NOMO-1 treated with dmso at 0.1 percent for 144 hours (cell line): Measurements from ENCODE around the gene GRK1.
A peak's percentile ranks its signal among the peaks of the same experiment; 100 is the strongest.

ENCODE experiments used
- DNase-seq: peaks from one replicate; lab custom pipeline; 2025; ENCODE audit not compliant: unreplicated experiment; lab: John Stamatoyannopoulos, UW

GRK1 gene

DNA sequence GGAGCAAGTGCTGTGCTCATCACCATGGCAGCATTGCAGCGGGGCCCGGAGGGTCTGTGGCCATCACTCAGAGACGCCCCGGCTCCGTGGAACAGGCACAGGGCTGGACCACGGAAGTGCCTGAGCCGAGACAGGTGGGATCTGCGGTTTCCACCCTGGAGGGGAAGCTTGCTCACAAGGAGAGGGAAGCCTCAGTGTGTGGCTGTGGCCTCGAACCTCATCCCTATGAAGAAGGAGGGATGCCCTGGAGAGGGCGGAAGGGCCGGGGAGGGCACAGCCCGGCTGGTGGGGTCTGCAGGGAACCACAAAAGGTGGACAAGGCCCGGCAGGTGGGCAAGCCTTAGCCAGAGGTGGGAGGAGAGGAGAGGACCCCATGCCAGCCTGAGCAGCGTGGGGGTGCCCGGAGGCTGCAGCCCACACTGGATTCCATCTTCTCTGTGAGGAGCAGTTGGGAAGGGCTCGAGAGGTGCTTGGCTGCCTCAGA, 61.6 kb downstream of the GRK1 start:
- DNase-seq: no peak

DNA sequence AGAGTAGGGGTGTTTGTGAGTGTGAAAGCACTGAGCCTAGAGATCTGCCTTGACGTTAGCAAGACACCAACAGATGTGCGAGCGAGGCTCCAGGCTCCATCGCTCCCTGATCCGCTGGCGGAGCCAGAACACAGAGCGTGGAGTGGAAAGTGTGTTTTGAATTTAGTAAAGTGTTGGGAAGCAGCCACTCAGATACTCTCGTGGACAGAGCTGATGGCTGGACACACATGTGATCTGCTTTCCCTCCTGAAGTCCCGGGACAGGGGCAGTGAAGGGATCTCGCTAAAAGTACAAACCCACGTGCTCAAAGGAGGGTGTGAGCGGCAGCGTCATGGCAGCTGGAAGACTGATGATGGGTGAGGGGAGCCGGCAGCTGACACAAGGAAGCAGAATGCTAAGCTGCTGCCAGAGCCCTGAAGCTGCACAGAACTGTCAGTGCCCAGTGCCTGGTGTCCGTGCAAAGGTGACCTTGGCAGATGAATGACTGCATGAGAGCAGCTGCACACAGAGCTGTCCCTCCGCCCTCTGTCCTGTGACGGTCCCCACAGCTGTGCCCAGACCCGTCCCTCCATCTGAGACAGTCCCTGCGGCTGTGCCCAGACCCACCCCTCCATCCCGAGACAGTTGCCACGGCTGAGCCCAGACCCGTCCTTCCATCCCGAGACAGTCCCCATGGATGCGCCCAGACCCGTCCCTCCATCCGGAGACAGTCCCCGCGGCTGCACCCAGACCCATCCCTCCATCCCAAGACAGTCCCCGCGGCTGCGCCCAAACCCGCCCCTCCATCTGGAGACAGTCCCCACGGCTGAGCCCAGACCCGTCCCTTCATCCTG, 62.4 kb downstream of the GRK1 start:
- DNase-seq: no peak

DNA sequence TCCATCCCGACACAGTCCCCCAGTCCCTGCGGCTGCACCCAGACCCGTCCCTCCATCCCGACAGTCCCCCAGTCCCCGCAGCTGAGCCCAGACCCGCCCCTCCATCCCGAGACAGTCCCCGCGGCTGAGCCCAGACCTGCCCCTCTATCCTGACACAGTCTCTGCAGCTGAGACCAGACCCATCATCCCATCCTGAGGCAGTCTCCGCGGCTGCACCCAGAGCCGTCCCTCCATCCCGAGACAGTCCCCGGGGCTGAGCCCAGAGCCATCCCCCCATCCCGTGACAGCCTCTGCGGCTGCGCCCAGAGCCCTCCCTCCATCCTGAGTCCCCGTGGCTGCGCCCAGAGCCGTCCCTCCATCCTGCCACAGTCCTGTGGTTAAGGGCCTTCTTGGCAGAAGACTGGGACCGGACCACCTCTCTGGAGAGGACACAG, 63.3 kb downstream of the GRK1 start:
- no peak for DNase-seq

DNA sequence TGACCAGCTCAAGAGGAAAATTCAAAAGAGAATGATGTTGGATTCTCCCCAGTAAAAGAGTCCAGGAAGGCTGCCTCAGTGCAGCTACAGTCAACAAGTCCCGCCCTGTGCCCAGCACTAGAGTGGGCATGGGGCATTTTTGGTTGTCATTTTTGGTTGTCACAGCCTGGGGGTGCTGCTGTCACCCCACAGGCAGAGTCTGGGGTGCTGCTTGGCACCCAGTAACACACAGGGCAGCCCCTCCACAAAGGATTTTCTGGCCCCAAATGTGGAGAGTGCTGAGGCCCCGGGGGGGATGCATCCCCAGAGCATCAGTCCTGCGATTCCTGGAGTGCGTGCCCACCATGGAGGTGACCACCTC, 63.8 kb downstream of the GRK1 start:
- no peak for DNase-seq

DNA sequence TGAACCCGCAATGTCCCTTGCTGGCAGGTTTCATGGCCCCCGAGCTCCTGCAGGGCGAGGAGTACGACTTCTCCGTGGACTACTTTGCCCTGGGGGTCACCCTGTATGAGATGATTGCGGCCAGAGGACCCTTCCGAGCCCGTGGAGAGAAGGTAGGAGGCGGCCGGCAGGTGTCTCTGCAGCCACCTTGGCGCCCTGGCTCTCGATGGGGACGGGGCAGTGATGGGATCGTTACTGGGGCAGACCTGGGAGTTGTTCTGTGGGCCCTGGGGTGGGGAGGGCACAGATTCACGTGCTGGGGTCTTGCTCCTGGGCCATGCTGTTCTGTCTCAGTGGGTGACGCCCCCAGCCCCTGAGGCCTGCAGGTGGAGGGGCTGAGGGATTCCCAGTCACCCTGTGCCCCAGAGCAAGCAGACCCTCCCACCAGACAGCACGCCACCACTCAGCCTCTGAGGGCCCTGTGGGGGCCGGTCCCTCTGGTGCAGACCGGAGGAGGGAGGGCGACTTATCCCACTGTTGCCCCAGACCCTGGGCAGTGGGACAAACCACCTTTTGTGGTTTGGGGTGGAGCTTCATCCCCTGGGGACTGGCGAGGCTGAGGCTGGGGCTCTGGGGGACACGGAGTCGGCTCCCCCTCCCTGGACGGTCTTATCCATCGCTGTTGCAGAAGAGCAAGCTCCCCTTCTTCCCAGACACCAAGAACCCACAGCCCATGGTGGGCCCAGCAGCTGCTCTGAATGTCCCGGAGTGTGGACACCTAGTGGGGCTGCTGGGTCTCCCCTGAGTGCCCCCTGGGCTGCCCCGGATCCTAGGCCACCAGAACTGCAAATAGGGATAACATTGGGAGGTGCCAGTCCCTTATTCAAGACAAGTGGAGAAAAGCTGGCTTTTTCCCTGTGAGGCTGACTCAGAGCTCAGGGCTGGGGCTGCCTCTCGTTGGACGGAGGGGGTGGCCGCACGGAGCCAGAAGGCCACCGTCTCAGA, 64.5 kb downstream of the GRK1 start:
- DNase-seq: no peak

DNA sequence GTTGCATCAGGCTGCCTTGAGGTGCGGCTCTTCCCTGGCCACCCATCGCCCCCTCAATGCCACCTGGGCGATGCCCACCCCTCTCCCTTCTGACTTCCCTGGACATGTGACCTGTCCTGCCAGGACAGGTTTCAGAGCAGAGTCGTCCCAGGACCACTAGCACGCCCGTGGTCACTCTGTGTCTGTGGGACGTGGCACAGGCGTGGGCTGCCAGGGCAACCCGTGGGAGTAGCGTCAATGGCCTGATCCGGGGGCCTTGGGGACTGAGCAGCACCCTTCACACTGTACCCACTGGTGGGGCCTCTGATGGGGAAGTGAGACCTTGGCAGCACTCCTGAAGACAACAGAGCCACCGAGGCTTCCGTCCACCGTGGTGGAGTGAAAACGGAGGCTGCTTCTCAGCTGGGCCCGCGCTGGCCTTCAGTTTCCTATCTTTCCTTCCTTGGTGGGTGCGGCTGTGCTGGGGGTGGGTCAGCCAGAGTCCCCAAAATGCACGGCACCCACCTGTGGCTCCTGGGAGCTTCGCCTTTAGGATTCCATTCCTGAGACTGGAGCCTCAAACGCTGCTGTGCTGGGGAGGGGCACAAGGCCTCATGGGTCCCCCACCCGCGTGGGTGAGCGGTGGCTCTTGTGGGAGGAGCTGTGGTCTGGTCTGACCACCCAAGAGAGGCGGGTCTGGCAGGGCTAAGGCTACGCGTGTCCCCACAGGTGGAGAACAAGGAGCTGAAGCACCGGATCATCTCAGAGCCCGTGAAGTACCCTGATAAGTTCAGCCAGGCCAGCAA, 65.3 kb downstream of the GRK1 start:
- DNase-seq: peak; percentile 29

DNA sequence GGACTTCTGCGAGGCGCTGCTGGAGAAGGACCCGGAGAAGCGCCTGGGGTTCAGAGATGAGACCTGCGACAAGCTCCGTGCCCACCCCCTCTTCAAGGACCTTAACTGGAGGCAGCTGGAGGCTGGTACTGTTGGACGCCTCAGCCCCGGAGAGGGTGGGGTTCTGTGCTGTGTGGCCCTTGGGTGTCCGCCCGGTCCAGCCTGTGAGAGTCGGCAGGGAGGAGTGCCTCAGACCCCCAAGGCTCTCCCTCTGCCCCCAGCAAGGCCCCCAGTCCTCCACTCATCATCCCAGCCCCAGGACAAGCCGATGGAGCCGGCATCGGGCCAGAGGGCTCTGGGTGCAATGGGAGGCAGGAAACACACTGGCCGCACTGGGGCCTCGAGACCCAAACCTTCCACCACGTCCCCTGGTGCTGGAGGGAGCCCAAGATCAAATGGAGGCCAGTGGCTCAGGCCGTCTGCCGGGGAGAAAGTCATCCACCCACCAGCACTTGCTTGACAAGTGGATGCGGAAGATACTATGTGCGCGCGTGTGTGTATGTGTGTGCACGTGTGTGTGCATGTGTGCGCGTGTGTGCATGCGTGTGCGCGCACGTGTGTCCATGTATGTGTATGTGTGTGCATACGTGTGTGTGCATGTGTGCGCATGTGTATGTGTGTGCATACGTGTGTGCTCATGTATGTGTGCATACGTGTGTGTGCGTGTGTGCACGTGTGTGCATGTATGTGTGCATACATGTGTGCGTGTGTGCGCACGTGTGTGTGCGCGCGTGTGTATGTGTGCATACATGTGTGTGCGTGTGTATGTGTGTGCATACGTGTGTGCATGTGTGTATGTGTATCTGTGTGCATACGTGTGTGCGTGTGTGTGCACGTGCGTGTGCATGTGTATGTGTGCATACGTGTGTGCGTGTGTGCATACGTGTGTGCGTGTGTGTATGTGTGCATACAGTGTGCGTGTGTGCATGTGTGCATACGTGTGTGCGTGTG, 66.2 kb downstream of the GRK1 start:
- DNase-seq: no peak

DNA sequence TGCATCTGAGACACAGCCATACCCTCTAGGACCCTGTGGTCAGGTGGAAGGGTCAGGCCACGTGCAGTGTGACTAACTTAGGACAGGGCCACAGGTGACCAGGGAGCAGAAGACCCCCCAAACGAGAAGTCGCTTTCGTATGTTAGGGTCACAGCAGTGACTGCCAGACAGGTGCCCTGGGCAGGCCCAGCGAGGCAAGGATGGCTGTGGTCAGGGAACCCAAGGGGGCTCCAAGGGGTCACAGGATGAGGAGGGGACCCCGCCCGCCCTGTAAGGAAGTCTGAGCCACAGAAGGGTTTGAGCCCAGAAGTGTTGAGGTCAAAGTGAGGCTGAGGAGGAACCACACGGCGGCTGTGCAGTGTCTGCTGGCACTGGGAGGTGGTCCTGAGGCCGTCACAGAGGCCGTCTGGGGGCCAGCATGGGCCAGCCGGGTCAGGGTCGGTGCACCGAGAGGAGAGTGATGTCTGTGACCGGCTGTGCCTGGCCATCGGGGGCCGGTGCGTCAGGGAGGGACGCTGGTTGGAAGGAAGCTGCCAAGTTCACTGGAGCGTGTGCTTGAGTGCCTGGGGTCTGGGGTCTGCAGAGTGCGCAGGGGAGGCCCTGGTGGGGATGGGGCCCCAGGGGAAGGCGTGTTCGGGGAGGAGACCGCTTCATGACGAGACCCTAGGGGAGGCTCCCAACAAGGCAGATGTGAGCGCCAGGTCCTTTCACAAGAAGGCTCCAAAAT, 67.2 kb downstream of the GRK1 start:
- DNase-seq: no peak

DNA sequence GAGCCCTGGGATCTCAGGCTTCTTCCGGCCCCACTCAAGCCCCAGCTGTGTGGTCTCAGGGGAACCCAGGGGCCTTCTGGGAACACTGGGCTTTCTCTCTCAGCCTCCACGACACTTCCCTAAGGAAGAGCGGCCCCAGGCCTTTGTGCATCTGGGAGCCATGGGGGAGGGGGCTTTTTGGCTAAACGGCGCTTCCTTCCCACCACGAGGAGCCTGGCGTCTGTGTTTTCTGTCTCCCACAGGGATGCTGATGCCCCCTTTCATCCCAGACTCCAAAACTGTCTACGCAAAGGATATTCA, 67.8 kb downstream of the GRK1 start:
- DNase-seq: no peak

DNA sequence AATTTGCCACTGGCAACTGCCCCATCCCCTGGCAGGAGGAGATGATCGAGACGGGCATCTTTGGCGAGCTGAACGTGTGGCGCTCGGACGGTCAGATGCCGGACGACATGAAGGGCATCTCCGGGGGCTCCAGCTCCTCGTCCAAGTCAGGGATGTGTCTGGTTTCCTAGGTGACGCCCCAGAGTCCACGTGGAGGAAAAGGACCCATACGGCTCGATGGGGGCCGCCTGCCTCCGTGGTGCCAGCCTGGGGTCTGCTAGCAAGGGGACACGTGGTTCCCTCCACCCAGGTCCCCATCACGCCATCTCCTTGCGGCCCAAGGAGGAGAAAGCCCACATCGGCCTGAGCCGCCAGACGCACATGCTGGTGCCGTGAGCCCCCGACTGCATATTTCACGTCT, 68.2 kb downstream of the GRK1 start:
- DNase-seq: no peak

DNA sequence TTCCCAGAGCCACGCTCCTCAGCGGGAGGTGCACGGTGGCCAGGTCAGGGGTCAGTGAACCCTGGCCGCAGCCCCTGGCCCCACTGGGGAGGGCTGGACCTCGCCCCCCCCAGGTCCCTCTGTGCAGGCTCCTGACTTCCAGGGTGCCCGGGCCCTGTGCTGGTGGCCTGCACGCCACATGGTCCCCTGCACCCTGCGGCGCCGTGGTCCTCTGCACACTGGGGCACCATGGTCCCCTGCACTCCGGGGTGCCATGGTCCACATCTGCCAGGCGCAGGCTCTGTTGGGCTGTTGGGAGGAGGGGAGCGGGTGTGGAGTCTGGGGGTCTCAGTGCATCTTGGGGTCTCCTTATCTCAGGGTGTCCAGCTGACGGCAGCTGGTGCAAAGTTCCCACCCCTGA, 68.7 kb downstream of the GRK1 start:
- DNase-seq: no peak

DNA sequence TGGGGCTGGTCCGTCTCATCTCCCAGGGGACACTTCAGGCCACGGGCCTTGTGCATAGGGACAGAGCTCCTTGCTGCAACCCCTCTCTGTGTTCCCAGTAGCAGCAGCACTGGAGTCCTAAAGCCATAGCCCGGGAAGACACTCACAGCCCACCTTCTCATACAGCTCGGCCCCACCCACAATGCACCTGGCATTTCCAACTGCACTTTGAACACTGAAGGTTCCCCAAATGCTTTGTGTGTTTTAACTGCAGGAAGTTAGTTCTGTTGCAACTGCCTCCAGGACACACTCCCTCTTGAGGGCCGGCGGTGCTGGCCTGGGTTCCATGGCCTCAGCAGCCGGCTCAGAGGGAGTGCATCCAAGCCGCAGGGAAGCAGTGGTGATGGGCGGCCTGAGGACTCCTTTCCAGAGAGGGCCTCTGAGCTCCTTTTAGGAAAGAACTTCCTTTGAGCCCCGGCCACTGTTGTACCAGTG, 69.3 kb downstream of the GRK1 start:
- DNase-seq: peak; percentile 31

DNA sequence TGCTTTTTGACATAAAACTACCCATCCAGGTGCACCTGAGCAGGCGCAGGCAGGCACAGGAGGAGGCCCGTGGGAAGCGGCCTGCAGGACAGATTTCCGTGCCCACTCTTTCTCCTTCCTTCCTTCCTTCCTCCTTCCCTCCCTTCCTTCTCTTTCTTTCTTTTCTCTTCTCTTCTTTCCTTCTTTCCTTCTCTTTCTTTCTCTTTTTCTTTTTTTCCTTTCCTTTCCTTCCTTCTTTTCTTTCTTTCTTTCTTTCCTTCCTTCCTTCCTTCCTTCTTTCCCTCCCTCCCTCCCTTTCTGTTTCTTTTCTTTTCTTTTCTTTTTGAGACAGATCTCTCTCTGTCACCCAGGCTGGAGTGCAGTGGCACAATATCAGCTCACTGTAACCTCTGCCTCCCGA, 70.8 kb downstream of the GRK1 start:
- DNase-seq: no peak

DNA sequence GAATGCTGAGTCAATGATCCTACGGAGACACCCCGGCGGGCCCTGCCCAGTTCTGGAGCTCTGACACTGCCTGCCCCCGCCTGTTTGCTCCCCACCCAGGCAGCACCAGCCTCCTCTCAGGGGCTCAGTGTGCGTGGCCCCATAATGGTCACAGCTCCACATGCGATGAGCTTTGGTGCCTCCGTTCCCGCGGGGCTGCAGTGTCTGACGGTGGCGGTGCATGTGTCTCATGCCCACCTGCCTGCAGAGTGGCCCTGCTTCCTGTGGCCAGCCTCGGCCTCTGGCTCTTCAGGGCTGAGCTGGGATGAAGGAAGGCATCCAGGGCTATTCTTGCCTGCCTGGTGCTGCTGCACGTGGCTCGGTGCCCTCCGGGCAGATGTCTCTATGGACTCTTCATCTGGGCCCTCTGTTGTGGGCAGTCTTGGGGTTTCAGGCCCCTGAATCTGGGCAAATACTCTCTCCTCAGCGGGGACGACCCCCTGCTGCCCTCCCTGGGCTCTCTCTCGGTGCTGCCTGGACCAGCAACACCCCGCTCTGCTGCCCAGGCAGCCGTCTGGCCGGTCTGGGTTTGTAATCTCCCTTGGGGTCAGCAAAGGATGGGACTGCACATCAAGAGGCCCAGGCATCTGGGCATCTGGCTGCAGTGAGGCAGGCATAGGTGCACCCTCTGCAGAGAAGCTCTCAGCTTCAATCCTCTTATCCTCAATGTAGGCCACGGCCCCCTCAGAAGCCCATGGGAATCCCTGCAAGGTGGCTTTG, 72.7 kb downstream of the GRK1 start:
- no peak for DNase-seq

DNA sequence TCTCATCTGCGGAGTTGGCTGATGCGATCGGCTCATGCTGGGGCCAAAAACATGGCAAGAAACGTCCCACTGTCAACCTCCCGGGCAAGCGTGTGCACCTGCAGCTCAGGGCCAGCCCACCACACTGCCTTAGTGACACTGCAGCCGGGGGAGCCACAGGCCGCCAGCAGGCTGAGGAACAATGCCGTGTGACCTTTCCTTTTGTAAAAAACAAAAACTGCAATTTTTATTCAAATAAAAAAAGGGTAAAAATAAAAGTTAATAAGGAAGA, 73.2 kb downstream of the GRK1 start:
- DNase-seq: no peak

DNA sequence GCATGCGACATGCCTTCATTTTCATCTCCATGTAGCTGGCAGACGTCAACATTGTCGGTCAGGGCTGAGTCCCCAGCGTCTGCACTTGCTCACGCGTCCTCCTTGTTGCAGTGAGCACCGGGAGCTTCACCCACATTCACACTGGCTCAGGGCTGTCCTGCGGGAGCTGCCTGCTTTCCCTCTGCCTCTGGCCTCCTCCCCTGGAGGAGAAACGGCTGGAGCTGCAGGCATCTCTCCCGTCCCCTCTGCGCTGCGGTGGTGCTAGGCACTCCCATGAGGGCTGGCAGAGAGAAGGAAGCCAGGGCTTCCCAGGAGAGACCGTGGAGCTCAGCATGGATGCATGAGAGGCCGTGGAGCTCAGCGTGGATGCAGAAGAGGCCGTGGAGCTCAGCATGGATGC, 73.6 kb downstream of the GRK1 start:
- no peak for DNase-seq

DNA sequence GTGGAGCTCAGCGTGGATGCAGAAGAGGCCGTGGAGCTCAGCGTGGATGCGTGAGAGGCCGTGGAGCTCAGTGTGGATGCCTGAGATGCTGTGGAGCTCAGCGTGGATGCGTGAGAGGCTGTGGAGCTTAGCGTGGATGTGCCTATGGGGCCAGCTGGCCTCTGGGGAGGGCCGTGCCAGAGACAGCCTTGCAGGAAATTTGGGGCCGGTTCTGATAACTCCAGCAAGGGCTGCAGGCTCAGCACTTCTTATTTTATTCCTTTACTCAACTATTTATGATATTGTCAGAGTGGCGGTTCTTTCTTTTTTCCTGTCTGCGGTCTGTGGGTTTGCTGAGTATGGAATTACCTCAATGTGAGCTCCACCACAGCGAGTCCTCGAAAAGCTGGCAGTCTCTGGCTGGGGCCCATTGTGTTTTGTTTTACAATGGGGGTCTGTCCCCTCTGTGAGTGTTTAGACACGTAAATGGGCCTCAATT, 74.2 kb downstream of the GRK1 start:
- DNase-seq: peak; percentile 68

DNA sequence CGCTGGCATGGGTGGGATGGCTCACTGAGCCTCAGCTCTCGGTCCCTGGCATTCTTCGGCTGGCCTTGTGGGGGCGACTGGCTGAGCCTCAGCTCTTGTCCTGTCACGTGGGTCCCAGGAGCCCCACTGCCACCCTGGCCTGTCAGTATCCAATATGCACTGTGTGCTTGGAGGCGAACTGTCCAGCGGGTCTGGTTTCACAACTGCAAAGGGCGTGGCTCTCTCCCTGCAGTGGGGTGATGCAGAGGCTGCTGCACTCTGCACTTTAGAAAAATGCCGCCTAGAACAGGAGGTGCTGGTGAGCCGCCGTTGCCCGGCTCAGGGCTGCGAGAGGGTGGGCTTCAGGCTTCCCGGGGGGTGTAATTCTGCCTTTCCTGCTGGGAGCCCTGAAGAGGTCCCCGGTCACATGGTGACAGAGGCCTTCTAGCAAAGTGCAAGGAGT, 75.0 kb downstream of the GRK1 start:
- DNase-seq: peak; percentile 82
